Ishikawa (cell line): Measurements from ENCODE around the gene HEYL.

Experiments used
- EP300 ChIP-seq: IDR thresholded peaks from 2 replicates; pipeline ENCODE4 v1.6.1; 2012; ENCODE audit warnings: borderline replicate concordance
- TAF1 ChIP-seq: IDR thresholded peaks from 2 replicates; pipeline ENCODE4 v1.6.1; 2012; ENCODE audit warnings: low read depth, mild to moderate bottlenecking
- TF ChIP-seq, protein P1 (sequence below): IDR thresholded peaks from 2 replicates; pipeline ENCODE4 v1.6.1; 2012

DNA sequence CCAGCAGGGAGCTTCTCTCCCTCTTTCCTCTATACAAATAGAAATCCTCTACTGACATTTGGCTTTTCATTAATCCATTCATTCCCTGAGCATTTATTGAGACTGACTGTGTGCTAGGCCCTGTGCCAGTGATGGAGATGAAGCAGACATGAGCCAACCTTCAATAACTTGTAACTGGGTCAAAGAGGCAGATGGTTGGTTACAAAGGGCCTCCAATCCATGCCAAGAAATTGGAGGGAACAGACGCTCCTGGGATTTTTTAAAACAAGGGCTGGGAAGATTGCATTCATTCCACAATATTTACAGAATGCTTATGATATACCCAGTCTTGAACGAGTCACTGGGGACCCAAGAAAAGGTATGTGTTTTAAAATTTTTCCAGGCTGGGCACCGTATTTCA is 45.6 kb upstream of the HEYL start:
- TF ChIP-seq EP300 (no peak), TAF1 (no peak)
- TF ChIP-seq, protein P1, sequence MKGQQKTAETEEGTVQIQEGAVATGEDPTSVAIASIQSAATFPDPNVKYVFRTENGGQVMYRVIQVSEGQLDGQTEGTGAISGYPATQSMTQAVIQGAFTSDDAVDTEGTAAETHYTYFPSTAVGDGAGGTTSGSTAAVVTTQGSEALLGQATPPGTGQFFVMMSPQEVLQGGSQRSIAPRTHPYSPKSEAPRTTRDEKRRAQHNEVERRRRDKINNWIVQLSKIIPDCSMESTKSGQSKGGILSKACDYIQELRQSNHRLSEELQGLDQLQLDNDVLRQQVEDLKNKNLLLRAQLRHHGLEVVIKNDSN = no peak
